DND-41 (cell line): ENCODE measurements around the gene AANAT.

Source experiments
- ATAC-seq: fragments of 200-7000 bp; cut with Tn5 transposase; 3 replicates; pipeline ENCODE4 v1.9.1; 2021; ENCODE audit warnings: low read depth; ENCODE audit not compliant: insufficient read depth
- DNase-seq: peaks from one replicate; pipeline ENCODE4 v3.0.0-alpha.2; 2020
- H2AFZ ChIP-seq: 2 replicates; pipeline ENCODE4 v1.6.0; 2012; ENCODE audit warnings: low read depth, low read length
- H3K27ac ChIP-seq: 2 replicates; pipeline ENCODE4 v1.5.1; 2012; ENCODE audit warnings: low read length, inconsistent platforms
- H3K27me3 ChIP-seq: fragments of 200-600 bp; sonication (generic); 2 replicates; pipeline ENCODE4 v1.6.0; 2012; ENCODE audit warnings: low read length, mild to moderate bottlenecking, inconsistent platforms; ENCODE audit not compliant: insufficient read depth, poor library complexity
- H3K36me3 ChIP-seq: 2 replicates; pipeline ENCODE4 v1.5.1; 2012; ENCODE audit warnings: low read length, inconsistent platforms; ENCODE audit not compliant: insufficient read depth
- H3K4me1 ChIP-seq: 2 replicates; pipeline ENCODE4 v1.5.1; 2012; ENCODE audit warnings: mild to moderate bottlenecking, low read length; ENCODE audit not compliant: insufficient read depth
- H3K4me2 ChIP-seq: 2 replicates; pipeline ENCODE4 v1.6.0; 2012; ENCODE audit warnings: mild to moderate bottlenecking, moderate library complexity, low read length, inconsistent platforms; ENCODE audit not compliant: insufficient read depth
- H3K4me3 ChIP-seq, 2 experiments: fragments of 200-600 bp in 1 of 2; shearing (Covaris generic) in 1 of 2; 2 replicates each; pipeline ENCODE4 v1.5.1; 2012 to 2016; ENCODE audit warnings: inconsistent platforms in 2 of 2, low read length in 2 of 2, mild to moderate bottlenecking in 2 of 2, low read depth in 1 of 2, moderate library complexity in 1 of 2
- H3K79me2 ChIP-seq: 2 replicates; pipeline ENCODE4 v1.6.0; 2012; ENCODE audit warnings: low read length, inconsistent platforms; ENCODE audit not compliant: insufficient read depth
- H3K9ac ChIP-seq: 2 replicates; pipeline ENCODE4 v1.6.0; 2012; ENCODE audit warnings: low read depth, mild to moderate bottlenecking, inconsistent platforms, low read length, moderate library complexity
- H3K9me3 ChIP-seq: 2 replicates; pipeline ENCODE4 v1.5.1; 2012; ENCODE audit warnings: low read length, moderate library complexity, mild to moderate bottlenecking, inconsistent platforms; ENCODE audit not compliant: insufficient read depth, severe bottlenecking
- H4K20me1 ChIP-seq: 2 replicates; pipeline ENCODE4 v1.6.0; 2012; ENCODE audit warnings: low read length; ENCODE audit not compliant: insufficient read depth
- CTCF ChIP-seq: IDR thresholded peaks from 2 replicates; pipeline ENCODE4 v1.5.1; 2012; ENCODE audit warnings: borderline replicate concordance, low read length, moderate library complexity, mild to moderate bottlenecking; ENCODE audit not compliant: poor library complexity, severe bottlenecking; ENCODE audit errors: extremely low read depth
- EZH2 ChIP-seq: IDR thresholded peaks from 3 replicates; pipeline ENCODE4 v1.6.1; 2012; ENCODE audit warnings: borderline replicate concordance, low read depth, mild to moderate bottlenecking, moderate library complexity, low read length, inconsistent platforms; ENCODE audit not compliant: severe bottlenecking

AANAT gene

GRCh38 chr17:76500074-76500746, 32.8 kb downstream of the AANAT start:
- peaks cover 15% of the 10 kb centered on the region for H3K27me3 ChIP-seq
- no peak overlapping the region for H3K27ac ChIP-seq
- no peak overlapping the region for H3K4me3 ChIP-seq
- no peak overlapping the region for H2AFZ ChIP-seq
- H3K4me1 ChIP-seq: peaks cover 13% of the 10 kb centered on the region
- no peaks in the 10 kb centered on the region for H3K9me3 ChIP-seq
- H3K9ac ChIP-seq: no peak overlapping the region
- no peak for ATAC-seq
- no peak for DNase-seq
- peaks cover 16% of the 10 kb centered on the region; the same call in 1 of the 2 replicates for H4K20me1 ChIP-seq
- H3K79me2 ChIP-seq: no peaks in the 10 kb centered on the region
- H3K4me2 ChIP-seq: no peak overlapping the region
- H3K36me3 ChIP-seq: no peaks in the 10 kb centered on the region
- TF ChIP-seq CTCF (no peak), EZH2 (no peak)

- TF ChIP-seq EZH2: no peak
- no peak for TF ChIP-seq CTCF
- H3K4me2 ChIP-seq: peak overlapping the region; percentile 70; the same call in 1 of the 2 replicates
- no peak overlapping the region for H2AFZ ChIP-seq
- ATAC-seq: no peak
- H3K79me2 ChIP-seq: no peaks in the 10 kb centered on the region
- H3K27me3 ChIP-seq: peaks cover 14% of the 10 kb centered on the region
- no peaks in the 10 kb centered on the region for H3K9me3 ChIP-seq
- H3K36me3 ChIP-seq: no peaks in the 10 kb centered on the region
- H3K27ac ChIP-seq: no peak overlapping the region
- no peak for DNase-seq
- H3K4me1 ChIP-seq: peaks cover 13% of the 10 kb centered on the region
- H3K9ac ChIP-seq: no peak overlapping the region
- H4K20me1 ChIP-seq: peaks cover 16% of the 10 kb centered on the region; the same call in 1 of the 2 replicates
- H3K4me3 ChIP-seq: no peak overlapping the region
These were observed 33.3 kb downstream of the AANAT start for GRCh38 chr17:76500747-76501017.

GRCh38 chr17:76501018-76501826, 33.8 kb downstream of the AANAT start, which contains the start of gene RHBDF2:
Gene RHBDF2 (minus strand): TSS chr17:76501423. CDS start chr17:76481524, 19,899 bp downstream.
- Histone ChIP-seq H2AFZ (peak within 1 kb of the TSS; percentile 65), H3K9ac (peak within 1 kb of the TSS; percentile 26), H3K79me2 (no peaks in the 10 kb centered on the region), H3K4me3 (peak within 1 kb of the TSS in 1 of 2 experiments; percentile 48; a peak in 2 of 4 replicates), H3K27me3 (peaks cover 11% of the 10 kb centered on the region), H3K27ac (no peak within 1 kb of the TSS), H4K20me1 (peaks cover 16% of the 10 kb centered on the region; the same call in 1 of the 2 replicates), H3K4me2 (peak within 1 kb of the TSS; percentile 70), H3K36me3 (no peaks in the 10 kb centered on the region), H3K9me3 (no peaks in the 10 kb centered on the region), H3K4me1 (peaks cover 13% of the 10 kb centered on the region)
- peak; percentile 86 for ATAC-seq
- TF ChIP-seq CTCF (no peak), EZH2 (no peak)
- peak; percentile 88 for DNase-seq
